NCI-H128 (cell line): ENCODE data around the gene RAPGEFL1.
"Not testable (repeated sequence)": the region's sequence is repeated elsewhere in the genome, so short reads cannot be mapped to it uniquely, and the experiment has no call there.

ENCODE experiments used
- DNase-seq: peaks from one replicate; lab custom pipeline; 2025; ENCODE audit not compliant: unreplicated experiment; lab: John Stamatoyannopoulos, UW

Gene RAPGEFL1

GRCh38 chr17:40177275-40177874 lies at the start of gene RAPGEFL1:
Gene RAPGEFL1 (plus strand): TSS chr17:40177470. CDS start chr17:40177862, 392 bp downstream.
- peak; percentile 38 for DNase-seq

- DNase-seq, result no peak
Observed at GRCh38 chr17:40129498-40129897, 47.8 kb upstream of the RAPGEFL1 start.

- DNase-seq, result no peak
Observed at GRCh38 chr17:40130352-40131042, 46.8 kb upstream of the RAPGEFL1 start.

GRCh38 chr17:40134184-40134583 lies 43.1 kb upstream of the RAPGEFL1 start:
- DNase-seq, result no peak

GRCh38 chr17:40135817-40136216 lies 41.5 kb upstream of the RAPGEFL1 start:
- DNase-seq, result no peak

GRCh38 chr17:40139566-40140058 lies 37.7 kb upstream of the RAPGEFL1 start:
- no peak for DNase-seq

GRCh38 chr17:40143166-40143565 lies 34.1 kb upstream of the RAPGEFL1 start:
- DNase-seq, result not testable (repeated sequence)

GRCh38 chr17:40145476-40145875 lies 31.8 kb upstream of the RAPGEFL1 start:
- DNase-seq, result no peak

GRCh38 chr17:40148527-40148926 lies 28.7 kb upstream of the RAPGEFL1 start:
- DNase-seq, result no peak

GRCh38 chr17:40150276-40150675 lies 27.0 kb upstream of the RAPGEFL1 start:
- no peak for DNase-seq

GRCh38 chr17:40151414-40151963 lies 25.8 kb upstream of the RAPGEFL1 start:
- DNase-seq, result no peak

GRCh38 chr17:40153603-40154236 lies 23.6 kb upstream of the RAPGEFL1 start:
- DNase-seq, result no peak

- DNase-seq, result no peak
Observed at GRCh38 chr17:40157973-40158372, 19.3 kb upstream of the RAPGEFL1 start.

- DNase-seq, result no peak
Observed at GRCh38 chr17:40158438-40159013, 18.7 kb upstream of the RAPGEFL1 start.

GRCh38 chr17:40159456-40159855 lies 17.8 kb upstream of the RAPGEFL1 start:
- no peak for DNase-seq

GRCh38 chr17:40167685-40168261 lies 9.5 kb upstream of the RAPGEFL1 start:
- no peak for DNase-seq

GRCh38 chr17:40168262-40168832 lies 8.9 kb upstream of the RAPGEFL1 start:
- DNase-seq, result no peak

- DNase-seq, result no peak
Observed at GRCh38 chr17:40170325-40170724, 6.9 kb upstream of the RAPGEFL1 start.

GRCh38 chr17:40171750-40172149 lies 5.5 kb upstream of the RAPGEFL1 start:
- DNase-seq, result no peak

GRCh38 chr17:40173091-40173777 lies 4.0 kb upstream of the RAPGEFL1 start:
- DNase-seq, result no peak
